Activated CD4-positive, alpha-beta T cell treated with anti-CD3 and anti-CD28 coated beads for 48 hours (primary cell): ENCODE results near the gene RNF144A.
"Not testable (repeated sequence)": the region's sequence is repeated elsewhere in the genome, so short reads cannot be mapped to it uniquely, and the experiment has no call there.

Experiments used
- DNase-seq: peaks from one replicate; pipeline ENCODE4 v3.0.0-alpha.2; 2020

Gene RNF144A, protein sequence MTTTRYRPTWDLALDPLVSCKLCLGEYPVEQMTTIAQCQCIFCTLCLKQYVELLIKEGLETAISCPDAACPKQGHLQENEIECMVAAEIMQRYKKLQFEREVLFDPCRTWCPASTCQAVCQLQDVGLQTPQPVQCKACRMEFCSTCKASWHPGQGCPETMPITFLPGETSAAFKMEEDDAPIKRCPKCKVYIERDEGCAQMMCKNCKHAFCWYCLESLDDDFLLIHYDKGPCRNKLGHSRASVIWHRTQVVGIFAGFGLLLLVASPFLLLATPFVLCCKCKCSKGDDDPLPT

DNA sequence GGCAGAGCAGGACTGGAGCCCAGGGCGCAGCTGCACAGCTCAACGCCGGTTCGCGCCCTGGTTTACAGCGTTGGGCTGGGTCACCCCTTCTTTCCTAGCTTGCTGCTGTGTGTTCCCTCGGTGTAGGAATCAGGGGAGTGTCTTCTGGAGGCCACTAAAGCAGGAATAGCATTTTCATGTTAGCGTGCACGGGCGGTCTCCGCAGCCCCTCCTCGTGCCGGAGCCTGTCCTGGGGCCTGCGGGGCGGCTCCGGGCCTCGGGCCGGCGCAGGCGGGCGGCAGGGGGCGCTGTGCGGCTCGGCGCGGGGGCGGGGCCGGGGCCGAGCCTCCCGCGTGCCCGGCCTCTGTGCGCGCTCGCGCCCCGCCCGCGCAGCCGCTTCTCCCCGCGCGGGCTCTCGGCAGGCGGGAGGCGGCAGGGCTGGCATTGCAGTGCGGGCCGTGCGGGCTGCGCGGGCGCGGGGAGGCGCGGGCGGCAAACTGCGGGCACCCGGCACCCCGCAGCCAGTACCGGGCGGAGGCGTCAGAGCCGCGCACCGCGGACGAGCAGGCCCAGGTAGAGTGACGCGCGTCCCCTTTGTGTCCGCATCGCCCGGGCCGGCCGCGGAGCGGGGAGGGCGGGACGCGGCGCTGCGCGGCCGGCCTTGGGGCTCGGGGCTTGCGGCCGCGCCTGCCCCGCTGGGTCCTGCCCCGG lies at the start of gene RNF144A:
TSS of gene RNF144A (plus strand) at position 342 of the 690 bp plus-strand sequence. CDS start 79,515 bp downstream, outside the sequence.
- DNase-seq, result peak; percentile 76

DNA sequence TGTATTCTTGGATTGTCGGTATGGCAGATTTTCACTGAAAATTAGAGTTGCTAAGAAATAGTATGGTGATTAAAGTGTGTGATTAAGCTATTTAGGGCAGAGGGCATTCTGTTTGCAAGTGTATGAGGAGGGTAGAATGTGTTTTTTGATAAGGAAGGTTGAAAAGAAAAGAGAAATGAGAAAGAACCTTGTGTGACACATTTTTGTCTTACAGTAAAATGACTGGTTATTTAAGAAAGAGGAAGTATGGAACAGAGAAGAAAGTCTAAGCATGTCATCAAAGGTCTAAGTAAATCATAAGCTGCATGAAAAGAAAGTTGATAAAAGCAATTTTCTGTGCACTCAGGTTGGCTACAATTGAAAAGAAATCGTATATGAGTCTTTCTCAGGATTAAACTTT lies 44.8 kb upstream of the RNF144A start:
- DNase-seq, result no peak

DNA sequence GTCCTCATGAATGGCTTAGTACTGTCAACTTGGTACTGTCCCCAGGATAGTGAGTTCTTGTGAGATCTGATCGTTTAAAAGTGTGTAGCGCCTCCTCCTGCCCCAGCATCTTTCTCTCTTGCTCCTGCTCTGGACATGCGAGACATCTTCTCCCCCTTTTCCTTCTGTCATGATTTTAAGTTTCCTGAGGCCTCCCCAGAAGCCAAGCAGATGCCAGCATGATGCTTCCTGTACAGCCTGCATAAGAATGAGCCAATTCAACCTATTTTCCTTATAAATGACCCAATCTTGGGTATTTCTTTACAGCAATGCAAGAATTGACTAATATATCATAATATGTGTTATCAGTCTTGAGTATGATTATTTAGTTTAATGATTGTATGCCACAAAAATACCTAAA lies 43.2 kb upstream of the RNF144A start:
- no peak for DNase-seq

DNA sequence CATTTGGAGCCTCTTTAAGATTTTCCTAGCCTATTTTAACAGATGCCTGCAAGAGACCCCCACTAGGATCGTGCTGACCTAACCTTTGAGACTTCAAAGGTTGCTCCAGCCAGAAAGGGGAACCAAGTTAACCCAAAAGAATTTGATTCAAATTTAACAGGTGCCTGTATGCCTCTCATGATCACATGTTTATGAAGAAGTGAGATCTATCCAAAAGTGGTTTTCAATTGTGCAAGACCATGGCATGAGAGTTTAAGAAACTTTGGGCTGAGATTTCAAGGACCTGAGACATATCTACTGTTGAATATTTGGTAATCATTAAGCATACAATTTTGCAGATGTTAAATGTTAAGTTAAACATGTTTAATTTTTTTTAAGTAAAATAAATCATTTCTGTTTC lies 40.9 kb upstream of the RNF144A start:
- no peak for DNase-seq

DNA sequence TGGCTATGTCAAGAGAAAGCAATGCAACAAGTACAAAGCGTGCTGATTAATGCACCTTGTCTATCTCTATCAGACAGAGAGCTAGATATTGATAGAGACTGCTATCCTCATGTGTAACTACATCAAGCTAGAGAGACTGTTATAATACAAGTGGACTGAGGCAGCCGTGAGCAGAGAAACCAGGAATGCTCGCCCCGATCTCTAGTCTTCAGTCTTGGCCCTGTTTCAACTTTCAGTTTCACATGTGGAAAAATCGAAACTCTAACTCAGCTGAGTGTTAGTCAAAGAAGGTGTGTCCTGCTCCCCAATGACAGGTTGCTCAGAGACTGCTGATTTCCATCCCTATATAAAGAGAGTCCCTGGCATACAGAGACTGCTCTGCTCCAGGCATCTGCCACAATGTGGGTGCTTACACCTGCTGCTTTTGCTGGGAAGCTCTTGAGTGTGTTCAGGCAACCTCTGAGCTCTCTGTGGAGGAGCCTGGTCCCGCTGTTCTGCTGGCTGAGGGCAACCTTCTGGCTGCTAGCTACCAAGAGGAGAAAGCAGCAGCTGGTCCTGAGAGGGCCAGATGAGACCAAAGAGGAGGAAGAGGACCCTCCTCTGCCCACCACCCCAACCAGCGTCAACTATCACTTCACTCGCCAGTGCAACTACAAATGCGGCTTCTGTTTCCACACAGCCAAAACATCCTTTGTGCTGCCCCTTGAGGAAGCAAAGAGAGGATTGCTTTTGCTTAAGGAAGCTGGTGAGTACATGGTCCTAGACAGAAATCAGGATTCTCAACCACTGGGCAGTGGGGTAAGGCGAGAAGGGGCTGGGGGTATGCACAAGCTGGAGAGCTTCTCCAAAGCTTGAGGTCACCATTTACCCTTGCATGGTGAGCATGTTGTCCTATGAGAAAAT lies 39.6 kb upstream of the RNF144A start, which contains the start of gene RSAD2:
TSS of gene RSAD2 (plus strand) at position 376 of the 903 bp plus-strand sequence. CDS start at position 400, 24 bp downstream.
- peak; percentile 33 for DNase-seq

DNA sequence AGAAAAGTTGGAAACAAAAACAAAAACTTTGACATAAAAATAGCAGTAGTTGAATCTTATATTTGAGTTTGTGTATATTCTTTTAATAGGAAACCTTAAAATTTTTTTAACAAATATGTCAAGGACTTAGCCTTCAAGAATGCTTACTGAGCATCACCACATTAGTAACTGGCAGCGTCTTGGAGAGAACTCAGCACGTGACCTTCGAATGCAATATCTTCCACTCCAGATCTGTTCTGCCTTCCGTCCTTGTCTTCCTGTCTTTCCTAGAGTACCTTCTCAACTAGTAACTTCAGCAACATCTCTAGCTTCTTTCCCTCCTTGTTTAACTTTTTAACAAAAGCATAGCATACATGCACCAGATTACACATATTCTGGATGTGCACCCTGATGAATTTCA lies 38.7 kb upstream of the RNF144A start:
- DNase-seq, result no peak

DNA sequence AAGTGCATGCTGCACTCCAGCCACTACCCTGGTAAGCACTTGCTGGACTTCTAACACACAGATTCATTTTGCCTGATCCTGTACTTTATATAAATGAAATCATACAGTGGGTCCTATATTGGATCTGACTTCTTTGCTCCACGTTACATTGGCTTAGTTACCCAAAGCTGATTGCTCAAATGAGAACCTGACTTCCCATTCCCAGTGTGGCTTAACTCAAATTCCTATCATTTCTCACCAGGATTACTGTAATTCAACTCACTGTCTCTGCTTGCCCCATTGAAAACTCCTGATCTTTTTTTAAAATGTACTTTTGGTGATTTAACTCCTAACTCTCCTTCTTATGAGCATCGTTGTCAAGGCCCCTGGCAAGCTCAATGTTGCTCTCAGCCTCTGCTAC lies 38.2 kb upstream of the RNF144A start:
- DNase-seq, result no peak

DNA sequence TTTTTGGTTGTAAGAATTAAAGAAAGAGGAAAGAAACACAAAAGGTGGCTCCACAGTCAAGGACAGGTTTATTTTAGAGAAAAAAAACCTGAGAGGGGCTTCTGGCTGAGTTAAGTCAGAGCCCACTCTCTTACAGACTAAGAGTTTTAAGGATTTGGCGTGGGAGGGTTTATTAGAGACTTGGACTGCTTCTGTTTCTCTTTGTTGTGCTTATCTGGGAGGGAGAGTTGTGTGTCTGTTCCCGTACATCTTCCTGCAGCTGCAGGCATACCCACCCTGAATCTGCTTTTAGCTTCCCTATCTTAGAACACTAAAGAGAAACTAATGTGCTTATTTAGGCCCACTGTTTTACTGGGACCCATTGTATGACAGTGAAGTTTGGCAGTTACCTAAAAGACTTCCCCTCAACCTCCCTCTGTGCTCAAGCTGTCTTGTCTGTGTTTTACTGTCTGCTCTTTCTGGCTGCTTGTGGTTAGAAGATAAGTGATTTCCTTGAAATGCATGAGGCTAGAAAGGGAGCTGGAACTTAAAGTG lies 36.9 kb upstream of the RNF144A start:
- no peak for DNase-seq

DNA sequence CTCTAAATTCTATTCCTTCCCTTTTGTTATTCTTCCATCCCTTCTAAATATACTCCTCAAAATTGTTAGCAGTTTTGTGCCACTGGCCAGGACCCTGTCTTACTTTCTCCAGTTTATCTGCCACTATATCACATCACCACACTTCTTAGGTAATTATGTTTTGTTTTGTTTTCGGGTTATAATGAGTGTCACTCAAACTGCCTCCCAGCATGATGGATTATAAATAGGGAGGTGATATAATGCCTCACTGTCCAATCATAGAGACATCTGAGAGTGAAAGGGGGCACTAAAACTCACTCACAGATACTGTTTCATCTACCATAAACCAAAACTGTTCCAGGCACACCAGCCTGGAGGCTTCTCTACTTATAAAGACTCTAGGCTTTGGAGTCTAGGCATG lies 36.2 kb upstream of the RNF144A start:
- no peak for DNase-seq

DNA sequence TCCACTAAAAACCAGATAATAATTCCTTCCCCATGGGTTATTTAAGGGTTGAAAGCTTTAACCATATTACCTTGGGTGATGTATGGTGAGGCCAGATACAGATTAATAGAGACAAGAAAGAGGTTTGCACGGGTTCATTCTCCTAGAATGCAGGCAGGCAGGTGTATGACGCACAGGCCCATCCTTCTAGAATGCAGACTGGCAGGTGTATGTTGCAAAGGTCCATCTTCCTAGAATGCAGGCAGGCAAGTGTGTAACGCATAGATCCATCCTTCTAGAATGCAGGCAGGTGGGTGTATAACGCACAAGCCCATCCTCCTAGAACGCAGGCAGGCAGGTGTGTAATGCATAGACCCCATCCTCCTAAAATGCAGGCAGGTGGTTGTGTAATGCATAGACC lies 35.7 kb upstream of the RNF144A start:
- DNase-seq, result no peak

DNA sequence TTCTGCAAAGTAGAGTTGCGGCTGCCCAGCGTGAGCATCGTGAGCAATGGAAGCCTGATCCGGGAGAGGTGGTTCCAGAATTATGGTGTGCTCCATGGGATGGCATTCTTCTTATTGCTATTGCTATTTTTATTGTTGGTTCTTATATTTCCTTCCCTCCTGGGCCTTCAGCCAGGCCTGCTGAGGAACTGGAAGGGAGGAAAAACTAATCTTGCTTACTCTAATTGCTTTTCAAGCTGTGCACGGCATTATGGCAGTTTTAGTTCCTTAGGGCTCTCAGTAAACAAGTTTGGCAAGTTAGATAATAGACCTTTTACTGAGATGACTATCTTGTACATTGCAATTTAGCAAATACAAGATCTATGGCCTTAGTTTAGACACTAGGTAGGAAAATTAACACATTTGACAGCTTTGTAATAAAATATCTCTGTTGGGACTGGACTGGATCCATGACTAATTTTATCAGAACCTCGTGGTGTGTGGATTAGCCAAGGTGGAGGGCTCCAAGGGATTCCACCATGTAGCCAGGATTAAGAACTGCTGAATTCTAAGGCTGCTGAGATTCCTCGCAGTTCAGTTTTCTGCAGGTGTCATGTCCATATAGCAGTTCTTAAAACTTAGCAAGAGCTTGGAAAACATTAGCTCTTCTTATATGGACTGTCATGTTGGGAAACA lies 33.6 kb upstream of the RNF144A start:
- no peak for DNase-seq

DNA sequence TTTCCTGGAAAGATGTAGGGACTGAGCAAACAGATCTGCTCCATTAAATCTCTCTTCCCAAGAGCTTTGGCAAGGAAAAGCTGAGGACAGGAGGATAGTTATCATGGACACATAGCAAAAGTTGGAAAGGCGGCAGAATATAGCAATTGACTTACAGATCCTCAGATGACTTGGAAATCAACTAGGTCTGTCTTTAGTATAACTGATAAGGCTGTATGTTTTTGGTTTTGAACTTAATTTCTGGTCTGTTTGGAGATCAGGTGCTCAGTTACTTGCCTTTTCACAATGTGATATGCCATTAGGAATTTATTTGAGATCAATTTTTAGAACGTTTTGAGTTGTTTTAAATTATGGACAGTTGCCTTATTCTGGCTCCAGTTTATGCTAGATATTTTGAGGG lies 31.7 kb upstream of the RNF144A start:
- DNase-seq, result no peak

DNA sequence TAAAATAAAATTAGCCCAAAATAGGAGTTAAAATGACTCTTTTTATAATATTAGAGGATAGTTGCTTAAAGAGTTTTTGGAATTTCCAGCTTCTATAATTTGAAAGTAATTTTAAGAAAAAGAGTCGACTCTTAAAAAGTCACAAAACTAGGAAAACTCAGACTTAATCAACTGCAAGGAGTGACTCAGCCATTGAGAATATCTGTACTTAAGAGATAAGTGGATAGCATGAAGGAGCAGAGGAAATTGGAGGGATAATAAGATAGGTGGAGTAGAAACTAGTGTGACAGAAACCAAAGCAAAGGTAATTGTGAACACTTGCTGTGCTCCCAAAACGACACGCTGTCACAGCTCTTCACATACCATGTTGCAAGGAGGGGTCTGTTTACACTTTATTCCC lies 31.2 kb upstream of the RNF144A start:
- DNase-seq, result no peak

DNA sequence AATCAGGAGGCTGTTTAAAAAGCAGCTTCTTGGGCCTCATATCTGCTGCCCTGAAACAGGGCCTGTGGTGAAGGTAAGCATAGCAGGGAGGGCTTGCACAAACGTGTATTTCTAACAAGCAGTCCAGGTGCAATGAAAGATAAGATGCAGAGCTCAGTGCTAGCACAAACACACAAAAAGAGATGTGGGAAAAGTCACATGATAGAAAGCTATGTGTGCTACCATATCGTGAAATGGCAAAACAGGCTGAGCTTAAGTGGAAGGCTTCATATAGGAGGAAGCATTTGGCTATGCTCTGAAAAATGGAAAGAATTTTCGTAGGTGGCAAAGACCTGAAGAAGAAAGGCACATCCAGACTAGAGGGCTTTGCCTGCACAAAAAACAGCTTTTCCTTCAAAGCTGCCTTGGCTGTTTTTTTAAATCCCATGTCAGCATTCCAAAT lies 29.4 kb upstream of the RNF144A start:
- no peak for DNase-seq

DNA sequence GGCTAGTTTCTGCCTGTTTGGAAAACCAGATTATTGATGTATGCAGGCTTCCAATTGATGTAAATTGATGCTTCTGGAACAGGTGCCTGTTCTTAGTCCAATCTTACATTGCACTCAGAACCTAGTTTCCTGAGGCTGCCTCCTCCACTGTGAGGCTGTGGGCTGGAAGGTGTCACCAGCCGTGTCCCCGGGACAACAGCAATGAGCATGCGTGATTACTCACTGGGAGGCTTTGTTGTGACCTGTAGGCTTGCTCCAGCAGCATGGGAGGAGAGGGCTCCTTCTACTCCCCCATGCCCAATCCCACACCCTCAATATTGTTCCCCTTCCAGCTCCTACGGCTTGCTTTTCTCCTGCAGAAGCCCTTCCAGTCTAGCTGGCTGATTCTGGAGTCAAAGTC lies 28.5 kb upstream of the RNF144A start:
- DNase-seq, result no peak

DNA sequence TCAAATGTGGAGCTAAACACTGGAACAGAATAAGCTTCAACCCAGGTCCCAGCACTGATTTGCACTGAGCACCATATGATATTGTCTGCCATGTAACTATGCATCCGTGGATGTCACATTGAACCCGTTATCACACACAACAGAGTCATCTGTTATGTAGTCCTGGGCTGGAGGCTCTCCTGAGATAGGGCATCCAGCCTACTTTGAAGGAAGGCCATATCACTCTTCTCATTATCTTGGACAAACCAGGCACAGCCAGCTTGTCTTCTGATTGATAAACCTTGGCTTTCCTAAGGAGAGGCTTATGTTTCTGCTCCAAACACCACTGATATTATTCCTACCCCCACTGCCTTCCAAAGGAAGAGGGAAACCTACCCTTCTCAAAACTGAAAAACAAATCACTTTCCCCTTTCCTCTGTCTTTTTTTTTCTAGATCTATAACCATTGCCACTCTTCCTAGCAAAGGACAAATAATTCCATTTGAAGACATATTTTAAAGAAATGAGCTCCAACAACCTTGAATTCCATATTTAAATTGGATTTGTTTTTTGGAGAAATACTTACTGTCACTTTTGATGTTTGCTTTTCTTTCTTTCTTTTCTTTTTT lies 23.2 kb upstream of the RNF144A start:
- DNase-seq, result no peak

DNA sequence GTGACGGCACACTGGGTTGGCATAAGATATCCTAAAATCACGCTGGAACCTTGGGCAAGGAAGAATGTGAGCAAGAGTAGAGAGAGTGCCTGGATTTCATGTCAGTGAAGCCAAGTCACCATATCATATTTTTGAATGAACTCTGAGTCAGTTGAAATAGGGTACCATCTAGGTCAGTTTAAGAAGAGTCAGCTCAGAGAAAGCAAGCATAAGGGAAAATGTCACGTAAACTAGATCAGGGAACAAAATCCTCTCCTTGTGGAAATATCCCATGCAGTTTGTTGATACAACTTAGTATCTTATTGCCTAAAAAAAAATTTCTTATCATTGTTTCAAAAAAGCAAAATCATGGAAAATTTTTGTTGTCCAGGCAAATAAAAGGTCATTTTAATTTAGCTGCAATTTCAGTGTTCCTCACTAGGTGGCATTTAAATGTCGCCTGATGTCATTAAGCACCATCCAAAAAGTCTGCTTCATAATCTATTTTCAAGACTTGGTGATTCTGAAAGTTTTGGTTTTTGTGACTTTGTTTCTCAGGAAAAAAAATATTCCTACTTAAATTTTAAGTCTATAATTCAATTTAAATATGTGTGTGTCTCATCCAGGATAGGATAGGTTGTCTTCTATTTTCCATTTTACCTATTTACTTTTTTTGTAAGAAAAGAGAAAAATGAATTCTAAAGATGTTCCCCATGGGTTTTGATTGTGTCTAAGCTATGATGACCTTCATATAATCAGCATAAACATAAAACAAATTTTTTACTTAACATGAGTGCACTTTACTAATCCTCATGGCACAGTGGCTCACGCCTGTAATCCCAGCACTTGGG lies 20.1 kb upstream of the RNF144A start:
- DNase-seq, result no peak

DNA sequence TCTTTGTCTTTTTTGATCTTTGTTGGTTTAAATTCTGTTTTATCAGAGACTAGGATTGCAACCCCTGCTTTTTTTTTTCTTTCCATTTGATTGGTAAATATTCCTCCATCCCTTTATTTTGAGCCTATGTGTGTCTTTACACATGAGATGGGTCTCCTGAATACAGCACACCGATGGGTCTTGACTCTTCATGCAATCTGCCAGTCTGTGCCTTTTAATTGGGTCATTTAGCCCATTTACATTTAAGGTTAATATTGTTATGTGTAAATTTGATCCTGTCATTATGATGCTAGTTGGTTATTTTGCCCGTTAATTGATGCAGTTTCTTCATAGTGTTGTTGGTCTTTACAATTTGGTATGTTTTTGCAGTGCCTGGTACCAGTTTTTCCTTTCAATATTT lies 14.6 kb upstream of the RNF144A start:
- not testable (repeated sequence) for DNase-seq

DNA sequence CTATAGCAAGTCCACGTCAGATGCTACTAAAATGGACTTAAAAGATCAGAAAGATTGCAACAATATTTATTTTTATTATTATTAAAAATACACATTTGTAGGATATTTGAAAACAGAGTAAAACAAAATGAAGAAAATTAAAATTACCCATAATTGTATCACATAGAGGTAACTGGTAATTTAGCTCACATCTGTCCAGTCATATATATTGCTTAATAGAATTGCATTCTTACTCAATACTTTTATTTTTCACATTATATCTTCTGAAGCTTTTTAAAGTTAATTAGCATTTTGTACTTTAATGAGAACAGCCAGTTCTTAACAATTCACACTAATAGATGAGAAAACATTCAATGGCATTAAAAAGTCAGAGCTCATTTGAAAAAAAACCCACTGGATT lies 11.5 kb upstream of the RNF144A start:
- no peak for DNase-seq

DNA sequence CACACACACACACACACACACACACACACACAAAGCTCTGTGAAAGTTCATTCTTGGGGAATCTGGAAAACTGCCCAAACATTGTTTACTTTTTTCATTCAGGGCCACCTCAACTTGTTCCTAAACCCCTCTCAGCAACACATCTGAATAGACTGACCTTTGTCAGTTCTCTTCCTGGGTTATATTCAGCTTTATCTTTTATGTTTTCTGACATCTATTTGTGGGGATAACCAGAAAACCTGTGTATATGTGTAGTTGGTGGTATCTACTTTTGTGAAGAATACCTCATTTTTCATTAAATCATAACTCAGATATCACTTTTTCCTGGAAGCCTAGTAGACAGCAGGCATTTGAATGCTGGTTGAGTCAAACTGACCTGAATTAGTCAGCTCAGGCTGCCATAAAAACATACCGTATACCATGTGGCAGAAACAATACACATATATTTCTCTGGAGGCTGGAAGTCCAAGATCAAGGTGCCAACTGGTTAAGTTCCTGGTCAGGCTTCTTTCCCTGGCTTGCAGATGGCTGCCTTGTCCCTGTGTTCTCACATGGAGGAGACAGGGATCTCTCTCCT lies 11.0 kb upstream of the RNF144A start:
- DNase-seq, result no peak

DNA sequence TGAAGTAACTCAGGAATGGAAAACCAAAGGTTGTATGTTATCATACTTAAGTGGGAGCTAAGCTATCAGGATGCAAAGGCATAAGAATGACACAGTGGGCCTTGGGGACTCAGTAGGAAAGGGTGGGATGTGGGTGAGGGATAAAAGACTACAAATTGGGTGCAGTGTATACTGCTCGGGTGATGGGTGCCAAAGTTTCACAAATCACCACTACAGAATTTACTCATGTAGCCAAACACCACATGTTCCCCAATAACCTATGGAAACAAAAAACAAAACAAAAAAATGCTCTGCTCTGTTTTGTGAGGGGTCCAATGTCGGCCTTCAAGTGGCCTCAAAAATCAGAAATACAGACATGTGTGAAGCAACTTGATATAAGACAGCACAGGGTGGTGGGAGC lies 8.9 kb upstream of the RNF144A start:
- DNase-seq, result no peak
